ENCODE results near the gene ZMYND12. TPM values are rescaled to one million over a fixed set of nuclear protein-coding genes. Genes with fewer than 3 reads are reported as not detected.

Gene ZMYND12
- total RNA-seq, 1 experiment from 2014 or later = not detected

- DNase-seq (ENCODE audit: low spot score) = peak; percentile 45
These were observed 62.6 kb downstream of the ZMYND12 start for GRCh38 chr1:42392967-42393848.

DNA sequence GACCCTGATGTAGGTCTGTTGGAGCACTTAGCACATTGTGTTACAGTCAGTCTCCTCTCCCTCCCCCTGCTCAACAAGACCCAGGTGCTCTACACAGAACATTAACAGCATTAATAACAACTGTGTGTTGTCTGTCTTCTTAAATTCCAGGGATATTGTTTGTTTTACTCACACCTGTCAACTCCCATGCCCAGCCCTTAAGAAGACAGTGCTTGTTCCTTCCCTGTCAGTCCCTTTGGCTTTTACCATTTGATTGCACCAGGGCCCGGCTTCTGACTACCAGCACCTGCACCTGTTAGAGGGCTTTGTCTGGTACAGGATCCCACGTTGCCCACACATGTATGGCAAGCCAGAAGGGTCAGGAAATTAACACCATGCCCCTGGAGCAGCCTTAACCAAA is 63.6 kb downstream of the ZMYND12 start:
- no peak for DNase-seq (ENCODE audit: low spot score)

DNA sequence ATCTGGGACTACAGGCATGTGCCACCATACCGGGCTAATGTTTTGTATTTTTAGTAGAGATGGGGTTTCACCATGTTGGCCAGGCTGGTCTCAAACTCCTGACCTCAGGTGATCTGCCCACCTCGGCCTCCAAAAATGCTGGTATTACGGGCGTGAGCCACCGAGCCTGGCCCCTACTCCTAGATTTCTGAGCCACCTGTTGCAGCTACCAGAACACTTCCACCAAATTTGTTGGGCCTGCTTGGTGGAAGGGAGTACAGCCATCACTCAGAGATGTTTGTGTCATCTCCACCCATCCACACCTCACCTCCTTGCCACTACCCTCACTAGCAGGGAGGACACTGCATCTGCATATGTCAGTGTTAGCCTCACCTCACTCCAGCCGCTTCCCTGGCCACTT is 69.8 kb downstream of the ZMYND12 start:
- no peak for DNase-seq (ENCODE audit: low spot score)

GRCh38 chr1:42385283-42385682 is 70.5 kb downstream of the ZMYND12 start:
- peak; percentile 16 for DNase-seq (ENCODE audit: low spot score)

DNA sequence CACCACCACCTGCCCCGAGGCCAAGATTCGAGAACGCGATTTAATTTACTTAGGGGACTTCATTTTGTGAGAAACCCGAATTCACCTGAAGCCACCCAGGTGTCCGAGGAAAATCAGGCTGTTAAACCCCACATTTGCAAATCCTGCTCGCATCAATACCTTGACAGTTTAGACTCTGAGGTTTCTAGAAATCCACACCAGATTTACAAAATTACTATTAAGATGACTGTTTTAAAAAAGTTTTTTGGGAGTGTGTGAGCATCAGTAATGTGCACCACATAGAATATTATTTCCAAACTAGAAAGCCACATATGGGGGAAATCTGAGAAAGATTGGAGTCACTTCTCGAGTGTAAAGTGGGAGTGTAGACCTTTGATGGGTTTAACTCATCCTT is 74.5 kb downstream of the ZMYND12 start:
- DNase-seq (ENCODE audit: low spot score) = no peak

DNA sequence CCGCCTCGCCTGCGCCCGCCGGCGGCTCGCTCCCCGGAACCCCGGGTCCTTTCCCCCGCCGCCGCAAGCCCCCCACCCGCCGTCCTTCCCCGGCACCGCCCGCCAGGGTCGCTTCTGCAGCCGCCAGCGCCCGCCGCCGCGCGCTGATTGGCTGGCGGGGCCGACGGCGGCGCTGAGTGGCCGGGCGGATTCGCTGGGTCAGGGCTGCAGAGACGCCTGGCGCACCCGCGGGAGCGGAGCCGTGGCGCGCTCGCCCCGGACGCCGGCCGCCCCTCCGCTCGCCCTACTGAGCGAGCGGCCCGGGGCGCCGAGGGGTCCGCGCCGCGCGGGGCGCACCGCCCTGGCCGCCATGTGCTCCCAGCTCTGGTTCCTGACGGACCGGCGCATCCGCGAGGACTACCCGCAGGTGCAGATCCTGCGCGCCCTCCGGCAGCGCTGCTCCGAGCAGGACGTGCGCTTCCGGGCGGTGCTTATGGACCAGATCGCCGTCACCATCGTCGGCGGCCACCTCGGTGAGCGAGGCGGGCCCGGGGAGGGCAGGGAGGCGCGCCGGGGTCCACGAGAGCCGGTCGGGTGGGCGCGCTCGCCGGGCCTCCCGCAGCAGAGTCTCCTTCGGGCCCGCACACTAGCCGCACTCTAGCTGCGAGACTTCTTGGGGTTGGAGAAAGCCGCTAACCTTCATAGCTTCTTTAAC is 75.1 kb downstream of the ZMYND12 start, which contains the start of gene RIMKLA:
RIMKLA (plus strand) TSS at position 207 of the 694 bp plus-strand sequence; CDS start at position 350, 143 bp downstream.
- peak; percentile 38 for DNase-seq (ENCODE audit: low spot score)

Small RNAs within 50 kb of the gene (small RNA-seq; reads per million reads assigned to genes)
- gene TMSB4XP1 = not detected

Other genes with a start within 250 kb of the ZMYND12 start
- gene FOXJ3, start 120.8 kb downstream of the ZMYND12 start, total RNA-seq (2014; rRNA removed; shearing (Covaris generic)) = 16.7 and 16.8 TPM in 2 replicates
- gene RIMKLA, start 75.2 kb downstream of the ZMYND12 start, total RNA-seq (2014; rRNA removed; shearing (Covaris generic)) = 1.3 and 1.6 TPM in 2 replicates
- gene PPCS, start 521 bp upstream of the ZMYND12 start, total RNA-seq (2014; rRNA removed; shearing (Covaris generic)) = 48.6 and 60.6 TPM in 2 replicates
- gene CCDC30, start 7.3 kb upstream of the ZMYND12 start, total RNA-seq (2014; rRNA removed; shearing (Covaris generic)) = 0.44 and 1.0 TPM in 2 replicates
- 61.2 and 61.7 TPM in 2 replicates for gene PPIH, start 202.4 kb upstream of the ZMYND12 start, total RNA-seq (2014; rRNA removed; shearing (Covaris generic))
- gene YBX1, start 226.4 kb upstream of the ZMYND12 start, total RNA-seq (2014; rRNA removed; shearing (Covaris generic)) = 900 and 1,047 TPM in 2 replicates

Measured in HT-29 (cell line).